Muscle of leg (tissue), 11 donors: ENCODE data around the gene MCAT. TPM values are rescaled to one million over a fixed set of nuclear protein-coding genes. Genes with fewer than 3 reads are reported as not detected.

Experiments
- DNase-seq: peaks from one replicate; pipeline ENCODE4 v3.0.0; 2013
- H3K27ac ChIP-seq: one replicate; pipeline ENCODE4 v1.5.1; 2013; ENCODE audit warnings: mild to moderate bottlenecking, low read length, control low read depth
- H3K27me3 ChIP-seq: one replicate; pipeline ENCODE4 v1.6.1; 2013; ENCODE audit warnings: low read length; ENCODE audit not compliant: control insufficient read depth, insufficient read depth
- H3K36me3 ChIP-seq: one replicate; pipeline ENCODE4 v1.6.1; 2013; ENCODE audit warnings: low read length; ENCODE audit not compliant: control insufficient read depth, insufficient read depth
- H3K4me1 ChIP-seq: one replicate; pipeline ENCODE4 v1.6.1; 2013; ENCODE audit warnings: low read length; ENCODE audit not compliant: control insufficient read depth, insufficient read depth
- H3K4me3 ChIP-seq: one replicate; pipeline ENCODE4 v1.5.1; 2013; ENCODE audit warnings: low read length, control low read depth
- H3K9me3 ChIP-seq: replicated peaks from 2 replicates; pipeline ENCODE4 v1.6.1; 2013; ENCODE audit warnings: low read depth, low read length; ENCODE audit not compliant: control insufficient read depth
- WGBS: methylation state at CpG from one replicate; pipeline ENCODE4 v1.1.5; 2013; ENCODE audit warnings: missing lambda C conversion rate; ENCODE audit not compliant: insufficient coverage; 5-methylcytosine and 5-hydroxymethylcytosine counted together
- polyA plus RNA-seq, 8 donors: library from polyadenylated mRNA; unstranded; fragments of 120-200 nt; gene quantifications; one replicate each; pipeline versions ENCODE4 v1.2.1 to v1.2.3, GENCODE V29; 2013; ENCODE audit warnings: inconsistent platforms in 1 of 8, low replicate concordance in 1 of 8; ENCODE audit not compliant: insufficient read length in 8 of 8, insufficient read depth in 1 of 8
- total RNA-seq: library from RNA; stranded (reverse); fragments of 120-200 nt; gene quantifications from one replicate; pipeline ENCODE4 v1.2.4, GENCODE V29; 2013

MCAT gene
- total and polyA plus RNA-seq, 9 donors: 9.4 to 13.9 (median 11.6) TPM

GRCh38 chr22:43164636-43165035 is 21.4 kb upstream of the MCAT start:
- WGBS: 16% methylated on average over 14 of the region's 16 CpGs
- DNase-seq: peak; percentile 38
- Histone ChIP-seq H3K4me1 (peaks cover 11% of the 10 kb centered on the region), H3K36me3 (peaks cover 48% of the 10 kb centered on the region), H3K4me3 (no peak overlapping the region), H3K27ac (no peak overlapping the region), H3K9me3 (no peaks in the 10 kb centered on the region), H3K27me3 (no peaks in the 10 kb centered on the region)

GRCh38 chr22:43163241-43163795 is 20.1 kb upstream of the MCAT start:
- Histone ChIP-seq H3K27me3 (no peaks in the 10 kb centered on the region), H3K4me3 (no peak overlapping the region), H3K9me3 (no peaks in the 10 kb centered on the region), H3K27ac (no peak overlapping the region), H3K36me3 (peaks cover 40% of the 10 kb centered on the region), H3K4me1 (peaks cover 12% of the 10 kb centered on the region)
- DNase-seq: no peak
- WGBS: 76% methylated on average over 18 of the region's 18 CpGs

GRCh38 chr22:43162412-43163150 is 19.4 kb upstream of the MCAT start:
- peaks cover 12% of the 10 kb centered on the region for H3K4me1 ChIP-seq
- H3K4me3 ChIP-seq: no peak overlapping the region
- WGBS: 94% methylated on average over 23 of the region's 24 CpGs
- H3K9me3 ChIP-seq: no peaks in the 10 kb centered on the region
- H3K36me3 ChIP-seq: peaks cover 35% of the 10 kb centered on the region
- no peak overlapping the region for H3K27ac ChIP-seq
- DNase-seq: no peak
- no peaks in the 10 kb centered on the region for H3K27me3 ChIP-seq

- Histone ChIP-seq H3K4me3 (no peak overlapping the region), H3K9me3 (no peaks in the 10 kb centered on the region), H3K27me3 (no peaks in the 10 kb centered on the region), H3K36me3 (peaks cover 31% of the 10 kb centered on the region), H3K4me1 (peaks cover 16% of the 10 kb centered on the region), H3K27ac (no peak overlapping the region)
- WGBS: 86% methylated on average over 6 of the region's 8 CpGs
- DNase-seq: no peak
These were observed 17.4 kb upstream of the MCAT start for GRCh38 chr22:43160497-43161126.

GRCh38 chr22:43159484-43160178 is 16.4 kb upstream of the MCAT start:
- H3K4me1 ChIP-seq: peaks cover 21% of the 10 kb centered on the region
- no peak overlapping the region for H3K27ac ChIP-seq
- no peak for DNase-seq
- H3K9me3 ChIP-seq: no peaks in the 10 kb centered on the region
- no peak overlapping the region for H3K4me3 ChIP-seq
- H3K36me3 ChIP-seq: peaks cover 31% of the 10 kb centered on the region
- no peaks in the 10 kb centered on the region for H3K27me3 ChIP-seq
- WGBS: 65% methylated on average over 11 of the region's 18 CpGs

- Histone ChIP-seq H3K9me3 (no peaks in the 10 kb centered on the region), H3K36me3 (peaks cover 31% of the 10 kb centered on the region), H3K4me1 (peaks cover 20% of the 10 kb centered on the region), H3K4me3 (no peak overlapping the region), H3K27ac (no peak overlapping the region), H3K27me3 (no peaks in the 10 kb centered on the region)
- no peak for DNase-seq
- WGBS: 88% methylated on average over 21 of the region's 24 CpGs
These were observed 15.7 kb upstream of the MCAT start for GRCh38 chr22:43158778-43159483.

GRCh38 chr22:43157874-43158546 is 14.8 kb upstream of the MCAT start:
- Histone ChIP-seq H3K36me3 (peaks cover 28% of the 10 kb centered on the region), H3K4me1 (peaks cover 15% of the 10 kb centered on the region), H3K27ac (no peak overlapping the region), H3K27me3 (no peaks in the 10 kb centered on the region), H3K4me3 (no peak overlapping the region), H3K9me3 (no peaks in the 10 kb centered on the region)
- no peak for DNase-seq
- 70% methylated on average over 9 of the region's 9 CpGs for WGBS

- WGBS: 77% methylated on average over 12 of the region's 12 CpGs
- no peak overlapping the region for H3K4me3 ChIP-seq
- H3K36me3 ChIP-seq: peaks cover 20% of the 10 kb centered on the region
- H3K27me3 ChIP-seq: no peaks in the 10 kb centered on the region
- no peak overlapping the region for H3K27ac ChIP-seq
- no peaks in the 10 kb centered on the region for H3K9me3 ChIP-seq
- DNase-seq: no peak
- H3K4me1 ChIP-seq: peaks cover 26% of the 10 kb centered on the region
These were observed 13.2 kb upstream of the MCAT start for GRCh38 chr22:43156413-43156812.

- peaks cover 14% of the 10 kb centered on the region for H3K36me3 ChIP-seq
- H3K9me3 ChIP-seq: no peaks in the 10 kb centered on the region
- peak; percentile 33 for DNase-seq
- H3K4me3 ChIP-seq: no peak overlapping the region
- H3K27ac ChIP-seq: no peak overlapping the region
- peaks cover 2% of the 10 kb centered on the region for H3K27me3 ChIP-seq
- 85% methylated on average over 1 of the region's 5 CpGs for WGBS
- peaks cover 31% of the 10 kb centered on the region for H3K4me1 ChIP-seq
These were observed 12.6 kb upstream of the MCAT start for GRCh38 chr22:43155789-43156188.
